GM18507 (cell line): ENCODE measurements around the gene ESRRB.

Experiments used
- DNase-seq: peaks from one replicate; pipeline ENCODE4 v3.0.0; 2011; ENCODE audit warnings: low read depth; ENCODE audit not compliant: insufficient read length; ENCODE audit errors: extremely low spot score
- FAIRE-seq: peaks from 2 replicates; lab custom pipeline; 2011; peaks lifted over from hg19 to GRCh38; lab: Jason Lieb, UNC

The ESRRB gene

DNA sequence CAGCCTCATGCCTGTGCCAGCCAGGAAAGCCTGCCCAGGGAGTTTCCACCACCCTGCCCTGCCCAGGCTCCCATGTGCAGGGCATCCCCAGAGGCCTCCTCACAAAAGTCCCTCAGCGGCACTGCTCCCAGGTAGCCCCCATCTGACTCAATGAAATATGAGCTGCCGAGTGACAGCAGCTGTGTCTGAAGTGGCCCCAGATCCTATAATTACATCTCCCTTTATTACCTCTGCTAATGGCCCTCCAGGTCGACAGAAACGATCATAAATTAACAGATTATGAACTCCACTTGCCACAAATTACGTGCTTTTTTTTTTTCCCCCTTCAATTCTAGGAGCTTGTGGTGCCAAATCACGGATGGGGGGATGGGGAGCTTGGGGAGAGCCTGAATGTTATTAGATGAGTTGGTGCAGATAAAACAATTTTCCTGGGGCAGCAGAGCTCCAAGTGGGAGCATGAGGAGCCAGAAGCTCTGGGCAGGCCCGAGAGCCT lies 110.4 kb downstream of the ESRRB start:
- no peak for FAIRE-seq
- DNase-seq = no peak

DNA sequence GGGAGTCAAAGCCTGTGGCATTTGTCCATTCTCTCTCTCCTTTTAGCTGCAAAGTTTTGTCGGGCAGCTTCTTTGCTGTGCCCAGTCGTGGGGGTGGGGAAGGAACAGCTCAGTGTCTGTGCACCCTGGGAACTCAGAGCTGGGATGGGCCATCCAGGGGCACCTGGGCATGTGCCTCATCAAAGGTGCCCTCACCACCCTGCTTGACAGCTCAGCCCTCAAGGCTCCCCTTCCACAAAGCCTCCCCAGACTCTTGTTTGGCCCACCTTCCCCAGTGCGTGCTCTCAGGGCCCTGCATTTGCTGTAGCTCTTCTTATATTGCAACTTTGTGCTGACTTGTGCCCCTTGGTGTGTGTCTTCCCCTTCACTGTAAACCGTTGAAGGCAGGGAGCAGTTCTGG lies 112.6 kb downstream of the ESRRB start:
- DNase-seq (no peak), FAIRE-seq (no peak)

DNA sequence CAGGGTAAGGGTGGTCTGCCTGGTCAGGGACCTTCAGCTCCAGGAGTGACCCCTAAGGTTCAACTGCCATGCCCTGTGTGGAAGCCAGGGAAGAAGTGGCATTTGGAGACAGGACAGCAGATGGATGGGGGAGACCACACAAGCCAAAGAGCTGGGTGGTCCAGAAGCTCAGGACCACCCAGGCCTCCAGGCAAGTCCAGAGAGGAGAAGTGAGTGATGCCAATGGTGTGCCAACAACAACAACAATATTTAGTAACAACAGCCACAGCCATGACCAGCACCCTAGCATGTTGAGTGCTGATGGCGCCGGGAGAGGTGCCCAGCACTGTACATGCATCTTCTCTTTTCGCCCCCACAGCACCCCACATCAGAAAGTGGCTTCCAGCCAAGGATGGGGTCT lies 113.7 kb downstream of the ESRRB start:
- FAIRE-seq = no peak
- DNase-seq = no peak

DNA sequence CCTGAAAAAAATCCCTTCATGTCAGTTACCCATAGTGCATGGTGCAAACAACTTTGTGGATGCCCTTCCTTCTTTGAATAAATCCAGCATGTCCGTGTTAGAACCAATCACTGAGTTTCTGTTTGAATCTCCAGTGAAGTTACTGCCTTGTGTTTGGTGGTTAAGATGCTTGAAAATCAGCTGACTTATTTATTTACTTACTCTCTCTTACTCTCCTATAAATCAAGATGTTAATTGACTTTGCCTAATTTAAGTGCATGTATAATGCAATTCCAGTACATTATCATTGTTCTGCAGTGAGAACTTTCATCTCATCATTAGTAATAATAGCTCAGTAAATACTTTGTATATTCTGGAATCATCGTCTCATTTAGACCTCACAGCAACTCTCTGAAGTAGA lies 114.2 kb downstream of the ESRRB start:
- DNase-seq (no peak), FAIRE-seq (no peak)

DNA sequence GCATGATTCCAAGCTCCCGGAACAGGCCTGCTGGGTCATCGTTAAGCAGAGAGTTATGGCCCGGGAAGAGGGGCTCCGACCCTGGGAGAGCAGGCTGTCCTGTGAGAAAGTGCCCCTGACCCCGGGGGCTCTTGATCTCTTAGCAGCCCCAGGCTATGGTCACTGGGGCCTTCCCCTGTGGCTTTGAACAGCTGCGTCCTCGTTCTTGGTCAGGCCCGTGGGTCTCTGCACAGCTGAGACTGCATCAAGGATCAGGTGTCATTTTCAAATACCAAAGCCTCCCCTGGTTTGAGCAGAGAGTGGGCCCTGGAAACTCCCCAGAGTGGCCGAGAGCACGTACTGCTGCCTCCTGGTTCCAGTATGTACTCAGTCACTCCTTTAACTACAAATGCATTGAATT lies 114.8 kb downstream of the ESRRB start:
- no peak for FAIRE-seq
- no peak for DNase-seq

DNA sequence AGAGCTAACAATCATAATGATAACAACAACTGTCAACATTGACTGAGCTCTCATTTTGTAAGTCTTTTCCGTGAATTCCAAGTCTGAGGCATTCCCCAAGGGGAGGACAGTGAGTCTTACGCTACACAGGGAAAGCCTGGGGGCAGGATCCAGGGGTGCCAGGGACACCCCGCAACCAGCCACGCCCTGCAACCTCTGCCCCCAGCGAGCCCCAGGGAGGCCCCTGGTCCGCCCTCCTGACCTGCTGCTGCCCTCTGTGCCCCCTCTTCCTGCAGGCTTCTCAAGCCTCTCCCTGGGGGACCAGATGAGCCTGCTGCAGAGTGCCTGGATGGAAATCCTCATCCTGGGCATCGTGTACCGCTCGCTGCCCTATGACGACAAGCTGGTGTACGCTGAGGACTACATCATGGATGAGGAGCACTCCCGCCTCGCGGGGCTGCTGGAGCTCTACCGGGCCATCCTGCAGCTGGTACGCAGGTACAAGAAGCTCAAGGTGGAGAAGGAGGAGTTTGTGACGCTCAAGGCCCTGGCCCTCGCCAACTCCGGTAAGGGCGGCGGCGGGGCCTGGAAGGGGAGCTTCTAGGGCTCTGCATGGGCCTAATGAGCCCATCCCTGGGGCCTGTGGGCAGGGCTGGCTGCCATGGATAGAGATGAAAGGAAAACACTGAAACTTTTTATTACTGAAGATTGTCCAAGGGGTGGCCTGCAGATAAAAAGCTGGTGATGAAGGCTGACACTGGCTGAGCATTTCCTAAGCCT lies 115.4 kb downstream of the ESRRB start:
- FAIRE-seq = no peak
- no peak for DNase-seq

DNA sequence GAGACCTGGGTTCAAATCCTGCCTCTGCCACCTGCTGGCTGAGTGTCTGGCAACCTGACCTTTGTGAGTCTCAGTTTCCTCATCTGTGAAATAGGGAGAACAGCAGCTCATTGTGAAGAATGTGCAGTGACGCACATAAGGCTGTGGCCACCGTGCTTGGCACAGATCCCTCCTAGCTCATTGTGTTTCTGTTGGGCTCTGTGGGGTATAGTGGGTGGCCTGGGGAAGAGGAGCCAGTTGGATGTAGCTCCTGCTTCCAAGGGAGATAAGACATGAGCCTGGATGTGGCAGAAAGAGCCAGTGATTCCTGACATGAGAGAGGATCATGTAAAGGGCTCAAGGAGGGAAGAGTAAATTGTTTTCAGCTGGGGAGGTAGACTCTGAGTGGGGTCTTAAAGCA lies 120.0 kb downstream of the ESRRB start:
- DNase-seq (no peak), FAIRE-seq (no peak)

DNA sequence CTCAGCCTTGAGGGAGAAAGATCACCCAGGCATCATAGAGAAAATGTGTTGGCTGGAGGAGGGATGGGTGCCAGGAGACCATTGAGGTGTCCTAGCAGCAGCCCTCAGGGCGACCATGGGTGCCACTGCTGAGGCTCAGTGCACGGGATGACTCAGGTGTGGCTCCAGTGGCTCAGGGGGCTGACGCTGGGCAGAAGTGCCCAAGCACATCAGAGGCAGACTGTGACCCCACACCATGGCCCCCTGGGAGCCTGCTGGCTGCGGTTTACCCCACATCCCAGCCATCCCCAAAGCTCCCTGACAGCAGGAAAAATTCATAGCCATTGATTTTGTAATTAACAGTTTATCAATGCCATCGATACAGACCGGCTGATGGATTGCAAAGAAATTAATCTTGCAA lies 120.7 kb downstream of the ESRRB start:
- DNase-seq = no peak
- FAIRE-seq = no peak

DNA sequence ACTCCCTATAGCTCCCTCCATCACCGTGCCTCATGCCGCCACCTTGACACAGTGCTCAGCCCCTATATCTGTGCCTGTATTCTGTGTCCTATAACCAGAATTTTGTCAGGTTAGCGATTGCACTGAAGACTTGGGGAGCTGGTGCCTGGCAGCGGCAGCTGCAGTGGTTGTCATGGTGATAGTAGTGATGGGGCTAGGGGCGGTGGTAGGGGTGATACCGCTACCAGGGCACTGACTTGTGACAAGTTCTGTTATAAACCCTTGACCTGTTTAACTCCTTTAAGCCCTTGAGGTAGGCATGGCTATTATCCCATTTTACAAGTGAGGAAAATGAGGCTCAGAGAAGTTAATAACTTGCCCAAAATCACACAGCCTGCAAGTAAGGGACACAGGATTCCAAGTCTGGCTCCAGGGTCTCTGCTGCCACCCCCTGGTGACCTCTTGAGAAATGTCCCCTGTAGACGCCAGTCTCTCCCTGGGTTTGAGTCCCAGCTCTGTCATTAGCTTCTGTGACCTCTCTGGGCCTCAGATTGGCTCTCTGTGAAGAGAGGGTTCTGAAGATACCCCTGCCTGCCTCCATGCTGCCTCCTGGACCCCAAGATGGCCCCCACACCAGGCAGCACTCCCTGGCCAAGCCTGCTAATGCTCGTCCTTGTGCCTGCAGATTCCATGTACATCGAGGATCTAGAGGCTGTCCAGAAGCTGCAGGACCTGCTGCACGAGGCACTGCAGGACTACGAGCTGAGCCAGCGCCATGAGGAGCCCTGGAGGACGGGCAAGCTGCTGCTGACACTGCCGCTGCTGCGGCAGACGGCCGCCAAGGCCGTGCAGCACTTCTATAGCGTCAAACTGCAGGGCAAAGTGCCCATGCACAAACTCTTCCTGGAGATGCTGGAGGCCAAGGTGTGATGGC lies 121.9 kb downstream of the ESRRB start:
- FAIRE-seq (no peak), DNase-seq (no peak)

DNA sequence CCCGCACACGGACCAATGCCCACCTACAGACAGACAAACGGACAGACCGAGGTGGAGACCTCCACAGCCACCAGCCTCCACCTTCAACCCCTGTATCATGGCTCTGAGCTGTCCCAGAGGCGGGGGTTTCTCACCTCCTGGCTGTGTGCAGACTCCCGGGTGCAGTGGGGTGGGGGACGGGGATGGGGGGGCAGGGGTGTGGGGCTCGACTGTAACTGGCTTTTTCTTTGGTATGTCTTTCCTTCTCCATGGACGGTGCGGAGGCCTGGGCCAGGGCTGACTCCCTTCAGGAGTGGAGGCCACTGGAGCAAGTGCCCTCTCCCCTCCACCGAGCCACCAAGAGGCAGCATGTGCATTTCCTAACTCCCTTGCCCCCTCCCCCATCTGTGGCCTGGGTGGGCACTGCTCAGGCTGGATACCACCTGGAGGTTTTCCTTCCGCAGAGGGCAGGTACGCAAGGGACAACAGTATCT lies 122.6 kb downstream of the ESRRB start:
- DNase-seq = no peak

DNA sequence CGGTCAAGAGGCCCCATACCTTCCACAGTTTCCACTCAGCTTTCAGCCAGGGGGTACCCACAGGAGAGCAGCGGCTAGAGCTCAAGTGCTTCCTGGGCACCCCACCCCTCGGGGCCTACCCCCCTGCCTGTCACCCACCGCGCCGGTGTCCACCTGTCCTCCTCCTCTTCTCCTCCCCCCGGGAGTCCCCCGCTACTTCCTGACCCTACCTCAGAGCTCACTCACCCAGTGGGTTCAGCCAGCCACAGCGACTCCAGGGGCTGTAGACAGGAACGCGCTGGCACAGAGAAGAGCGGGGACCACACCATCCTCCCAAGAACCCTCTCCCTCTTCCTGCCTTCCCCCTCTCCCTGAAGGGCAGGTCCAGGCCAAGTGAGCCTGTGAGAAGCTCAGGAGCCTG lies 123.0 kb downstream of the ESRRB start:
- DNase-seq (no peak), FAIRE-seq (no peak)

More for the DNA sequence above, 122.6 kb downstream of the ESRRB start:
- no peak for FAIRE-seq

DNA sequence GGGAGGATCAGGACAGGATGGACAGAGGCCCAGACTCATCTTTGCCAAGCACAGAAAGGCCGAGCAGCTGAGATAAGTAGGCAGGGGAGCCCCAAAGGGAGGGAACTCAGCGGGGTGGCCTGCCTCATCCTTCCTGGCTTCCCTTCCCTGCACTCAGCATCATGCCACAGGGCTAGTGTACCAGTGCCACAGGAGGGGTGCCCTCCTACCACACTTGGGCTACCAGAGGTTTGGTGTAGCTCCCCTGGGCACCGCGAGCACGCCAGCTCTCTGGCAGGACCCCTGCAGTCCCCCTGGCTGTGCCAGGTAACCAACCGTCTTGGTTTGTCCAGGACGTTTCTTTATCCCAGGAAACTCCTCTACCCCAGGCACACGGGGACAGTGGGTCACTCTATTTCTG lies 123.5 kb downstream of the ESRRB start:
- no peak for DNase-seq
- no peak for FAIRE-seq

DNA sequence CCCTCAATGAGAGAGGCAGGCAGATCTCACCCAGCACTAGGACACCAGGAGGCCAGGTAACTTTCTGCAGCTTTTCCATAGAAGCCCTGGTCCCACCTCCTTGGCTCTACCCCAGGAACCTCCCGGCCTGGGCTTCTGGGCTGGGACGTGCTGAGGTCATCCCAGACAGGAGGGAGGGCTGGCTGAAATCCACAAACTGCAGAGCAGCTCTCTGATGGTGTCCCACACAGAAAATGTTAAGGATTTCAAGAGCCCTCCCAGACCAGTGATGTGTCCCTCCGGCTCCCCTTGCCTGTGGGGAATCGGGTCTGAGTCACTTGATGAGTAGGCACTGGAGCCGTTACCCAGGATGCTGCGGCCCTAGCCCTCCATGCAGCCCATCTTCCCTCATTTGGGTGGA lies 124.1 kb downstream of the ESRRB start:
- no peak for DNase-seq
- no peak for FAIRE-seq

DNA sequence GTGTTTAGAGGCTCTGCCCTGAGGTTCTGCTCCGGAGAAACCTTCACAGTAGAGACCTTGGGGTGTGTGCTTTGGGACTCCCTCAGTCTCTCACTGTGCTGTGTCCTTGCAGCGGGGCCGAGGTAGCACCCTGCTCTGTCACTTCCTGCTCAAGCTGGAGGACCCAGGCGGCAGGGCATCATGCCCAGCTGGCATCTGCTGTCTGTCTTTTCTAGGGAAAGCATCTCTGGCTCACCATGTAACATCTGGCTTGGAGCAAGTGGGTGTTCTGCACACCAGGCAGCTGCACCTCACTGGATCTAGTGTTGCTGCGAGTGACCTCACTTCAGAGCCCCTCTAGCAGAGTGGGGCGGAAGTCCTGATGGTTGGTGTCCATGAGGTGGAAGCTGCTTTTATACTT lies 124.5 kb downstream of the ESRRB start:
- DNase-seq = no peak
- FAIRE-seq = no peak

DNA sequence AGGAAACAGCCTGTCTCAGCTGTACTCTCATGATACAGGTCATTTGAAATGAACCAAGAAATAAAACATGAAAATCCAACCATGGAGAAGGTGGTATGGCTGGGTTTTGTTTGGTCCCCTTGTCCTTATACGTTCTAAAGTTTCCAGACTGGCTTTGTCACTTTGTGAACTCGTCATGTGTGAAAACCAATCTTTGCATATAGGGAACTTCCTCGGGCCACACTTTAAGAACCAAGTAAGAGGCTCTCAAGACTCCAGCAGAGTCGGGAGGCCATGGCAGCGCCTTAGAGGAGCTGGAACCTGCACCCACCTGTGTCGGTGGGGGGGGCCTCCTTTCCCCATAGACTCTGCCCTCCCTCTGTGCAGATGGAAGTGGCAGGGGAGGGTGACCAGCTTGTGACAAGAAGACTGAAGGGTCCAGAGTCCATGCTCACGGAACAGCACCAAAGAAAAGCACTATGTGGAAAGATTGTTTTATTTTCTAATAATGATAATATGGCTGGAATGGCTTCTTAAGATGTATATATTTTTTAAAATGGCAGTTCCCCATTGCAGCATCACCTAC lies 125.3 kb downstream of the ESRRB start:
- DNase-seq = no peak
- peak; percentile 47 for FAIRE-seq

DNA sequence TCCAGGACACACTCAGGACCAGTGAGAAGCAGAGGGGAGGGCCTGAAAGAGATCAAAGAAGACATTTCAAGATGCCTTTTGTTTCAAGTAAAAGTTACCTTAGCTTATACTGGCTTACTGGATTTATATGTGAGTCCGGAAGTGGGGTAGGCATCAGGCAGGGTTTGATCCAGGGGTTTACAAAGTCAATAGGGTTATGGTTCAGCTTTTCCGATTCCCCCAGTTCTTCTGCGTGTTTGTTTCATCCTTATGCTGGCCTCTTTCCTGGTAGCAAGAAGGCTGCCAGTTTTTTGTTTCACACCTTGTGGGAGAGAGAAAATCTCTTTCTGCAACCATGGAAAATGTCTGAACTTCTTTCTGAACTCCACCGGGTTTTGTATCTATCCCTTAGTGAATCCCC lies 126.3 kb downstream of the ESRRB start:
- DNase-seq (no peak), FAIRE-seq (no peak)

DNA sequence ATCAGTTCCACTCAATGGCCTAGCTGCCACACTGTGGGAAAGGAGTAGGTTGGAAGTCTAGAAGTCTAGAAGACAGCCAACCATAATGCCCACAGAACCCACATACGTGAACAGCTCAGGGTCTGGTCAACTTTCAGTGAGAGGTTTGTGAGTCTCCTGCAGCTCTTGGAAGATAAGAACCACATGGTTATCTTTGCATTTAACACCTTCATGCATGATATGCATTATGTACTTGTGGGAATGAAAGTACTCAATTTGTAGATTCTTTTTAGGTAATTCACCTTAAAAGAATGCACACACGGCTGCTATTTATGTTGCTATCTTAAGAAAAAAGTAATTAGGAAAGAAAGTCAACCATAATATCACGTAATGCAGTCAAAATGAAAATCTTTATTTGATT lies 126.7 kb downstream of the ESRRB start:
- FAIRE-seq = peak; percentile 63
- no peak for DNase-seq

DNA sequence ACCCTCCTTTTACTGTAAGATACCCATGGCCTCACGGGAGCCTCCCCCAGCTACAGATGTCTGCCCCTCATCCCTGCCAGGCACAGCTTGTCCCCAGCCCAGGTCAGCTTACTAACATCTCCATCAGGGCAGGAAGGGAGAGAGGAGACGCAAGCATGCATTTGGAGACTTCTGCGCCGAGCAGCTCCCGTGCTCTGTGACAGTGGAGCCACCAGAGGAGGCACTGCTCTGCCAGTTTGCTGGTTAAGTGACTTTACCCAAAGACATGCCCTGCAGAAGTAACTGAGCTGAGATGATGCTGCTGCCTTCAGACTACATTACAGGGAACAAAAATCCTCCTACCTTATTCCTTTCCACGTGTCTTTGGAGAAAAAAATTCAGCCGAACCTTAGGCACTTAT lies 133.4 kb downstream of the ESRRB start:
- no peak for DNase-seq
- FAIRE-seq = no peak

DNA sequence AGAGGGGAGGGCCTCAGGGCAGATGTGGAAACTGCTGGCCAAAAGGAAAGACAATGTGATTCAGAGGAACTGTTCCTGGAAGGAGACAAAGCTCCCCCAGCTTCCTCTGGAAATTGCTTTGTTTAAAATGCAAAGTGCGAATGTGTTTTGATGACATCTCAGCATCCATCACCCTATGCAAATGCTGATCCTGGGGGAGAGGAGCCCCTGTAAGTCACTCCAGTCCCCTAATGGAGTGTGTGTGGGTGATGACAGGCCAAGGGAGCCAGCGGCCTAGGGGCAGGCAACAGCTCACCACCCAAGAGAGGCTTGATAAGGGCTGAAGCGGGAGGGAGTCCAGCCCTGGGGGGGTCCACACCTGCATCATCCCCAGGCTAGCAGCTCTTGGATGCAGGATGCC lies 134.2 kb downstream of the ESRRB start:
- FAIRE-seq = no peak
- no peak for DNase-seq

DNA sequence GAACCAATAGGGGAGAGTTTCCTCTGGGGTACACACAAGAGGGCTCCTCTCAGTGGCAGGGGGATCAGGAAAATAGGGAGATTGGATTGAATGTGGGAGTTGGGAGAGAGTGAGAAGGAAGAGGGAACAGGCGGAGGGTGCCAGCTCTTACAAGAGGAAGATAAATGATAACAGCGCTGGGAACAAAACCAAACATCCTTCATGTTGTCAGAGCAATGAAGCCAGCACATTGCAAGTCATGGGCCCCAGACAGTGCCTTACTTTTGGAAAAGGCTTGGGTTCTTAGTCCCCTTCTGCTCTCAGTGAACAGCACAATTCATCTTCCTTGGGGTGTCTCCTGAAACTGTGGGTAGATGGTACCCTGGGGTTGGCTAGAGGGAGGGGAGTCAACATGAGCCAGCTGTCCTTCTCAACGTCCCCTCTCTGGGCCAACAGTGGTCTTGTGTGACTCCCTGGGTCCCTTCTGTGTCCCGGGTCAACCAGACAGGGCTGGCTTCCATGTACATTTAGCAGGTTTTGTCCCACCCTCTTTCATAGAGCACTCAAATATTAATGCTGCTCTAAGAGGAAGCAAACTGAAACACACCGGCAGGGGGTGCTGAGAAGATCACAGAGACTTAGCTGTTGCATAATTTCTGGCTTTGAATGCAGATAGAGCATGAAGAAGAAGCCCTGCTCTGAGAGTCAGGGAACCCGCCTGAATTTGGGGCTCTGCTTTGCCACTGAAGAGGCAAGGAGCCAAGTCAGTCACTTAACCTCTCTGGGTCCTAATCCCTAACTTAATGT lies 138.5 kb downstream of the ESRRB start:
- DNase-seq (no peak), FAIRE-seq (no peak)
